A549 (cell line): Measurements from ENCODE around the gene LYST.

Source experiments
- BHLHE40 ChIP-seq: IDR thresholded peaks from 2 replicates; pipeline ENCODE4 v1.6.1; 2012; ENCODE audit warnings: low read depth, low read length, inconsistent platforms
- RAD21 ChIP-seq, 2 experiments: fragments of >200 bp in 1 of 2; sonication (Bioruptor Twin) in 1 of 2; formaldehyde crosslinking in 1 of 2; IDR thresholded peaks in 1 of 2; conservative IDR thresholded peaks in 1 of 2; 2 replicates in 1 of 2; 3 replicates in 1 of 2; pipeline ENCODE4 v1.6.1; 2012 to 2018; ENCODE audit warnings: inconsistent platforms in 1 of 2
- RFX5 ChIP-seq: fragments of 450-650 bp; IDR thresholded peaks from 2 replicates; pipeline ENCODE4 v1.7.1; 2014; ENCODE audit warnings: antibody characterized with exemption, mild to moderate bottlenecking, moderate library complexity
- SREBF2 ChIP-seq: fragments of 450-650 bp; IDR thresholded peaks from 2 replicates; pipeline ENCODE4 v1.6.1; 2014; ENCODE audit warnings: mild to moderate bottlenecking, moderate library complexity

- TF ChIP-seq RFX5 = no peak
- no peak for TF ChIP-seq BHLHE40
- no peak for TF ChIP-seq SREBF2
- TF ChIP-seq RAD21 (conservative IDR thresholded peaks at IDR 0.05 in 1 of 2, IDR thresholded peaks at IDR 0.05 in 1 of 2) = no peak
These were observed 10.8 kb downstream of the LYST start for GRCh38 chr1:235855811-235856429.
